ENCODE measurements around the gene ARFGAP3. TPM values are rescaled to one million over a fixed set of nuclear protein-coding genes. Genes with fewer than 3 reads are reported as not detected.

The ARFGAP3 gene
- polyA plus RNA-seq, 2 of the 4 experiments (the other 2 are of a cell fraction) = 19.1 to 39.0 TPM

DNA sequence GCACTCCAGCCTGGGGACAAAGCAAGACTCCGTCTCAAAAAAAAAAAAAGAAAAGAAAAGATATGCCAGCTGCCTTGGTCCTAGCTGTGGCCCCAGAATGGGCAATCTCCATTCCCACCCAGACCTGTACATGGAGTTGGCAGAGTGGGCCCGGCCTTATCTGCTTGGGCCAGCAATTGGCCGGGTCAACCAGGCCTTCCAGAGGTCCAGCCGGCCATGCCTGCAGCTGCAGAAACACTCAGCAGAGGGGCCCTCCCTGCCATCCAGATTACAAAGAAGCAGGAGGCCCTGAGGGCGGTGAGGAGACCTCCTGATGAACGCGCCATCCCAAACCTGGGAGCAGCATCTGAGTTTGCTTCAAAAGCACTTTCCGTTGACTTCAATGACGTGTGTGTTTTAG is 26.9 kb upstream of the ARFGAP3 start:
- H3K4me3 ChIP-seq = no peak overlapping the region
- H3K4me2 ChIP-seq = no peak overlapping the region
- no peak overlapping the region for H3K27ac ChIP-seq
- FAIRE-seq = no peak
- CTCF ChIA-PET = interaction anchor here (2.6 kb wide), 1 partner anchor 17 kb away, joined by 11 read pairs; no protein-coding TSS in a partner anchor
- 95% methylated on average over 9 of the region's 9 CpGs for WGBS (ENCODE audit: missing lambda C conversion rate)
- DNase-seq (ENCODE audit: low read depth in 1 of 2, low spot score in 1 of 2) = no peak
- TF ChIP-seq ZNF302 (CRISPR knock-in tag; IDR thresholded peaks at IDR 0.05) (no peak), JUN (IDR thresholded peaks at IDR 0.05) (no peak), JUNB (IDR thresholded peaks at IDR 0.05) (no peak), CEBPB (IDR thresholded peaks at IDR 0.05) (no peak), NPAS2 (CRISPR knock-in tag; IDR thresholded peaks at IDR 0.05; ENCODE audit: borderline replicate concordance) (no peak), NR3C1 (IDR thresholded peaks at IDR 0.05) (no peak), ZSCAN20 (CRISPR knock-in tag; IDR thresholded peaks at IDR 0.05) (no peak), CBX2 (IDR thresholded peaks at IDR 0.05; ENCODE audit: borderline replicate concordance, low read depth) (no peak), PBX3 (IDR thresholded peaks at IDR 0.05) (no peak), TP53 (CRISPR knock-in tag; IDR thresholded peaks at IDR 0.05) (no peak), CBX8 (IDR thresholded peaks at IDR 0.05) (no peak), SREBF2 (IDR thresholded peaks at IDR 0.05) (no peak), ZC3H11A (IDR thresholded peaks at IDR 0.05) (no peak), ZFP36 (IDR thresholded peaks at IDR 0.05; ENCODE audit: borderline replicate concordance, partially characterized antibody) (no peak), HMGXB4 (CRISPR knock-in tag; IDR thresholded peaks at IDR 0.05; ENCODE audit: borderline replicate concordance) (no peak)
- TF ChIP-seq, protein P1, sequence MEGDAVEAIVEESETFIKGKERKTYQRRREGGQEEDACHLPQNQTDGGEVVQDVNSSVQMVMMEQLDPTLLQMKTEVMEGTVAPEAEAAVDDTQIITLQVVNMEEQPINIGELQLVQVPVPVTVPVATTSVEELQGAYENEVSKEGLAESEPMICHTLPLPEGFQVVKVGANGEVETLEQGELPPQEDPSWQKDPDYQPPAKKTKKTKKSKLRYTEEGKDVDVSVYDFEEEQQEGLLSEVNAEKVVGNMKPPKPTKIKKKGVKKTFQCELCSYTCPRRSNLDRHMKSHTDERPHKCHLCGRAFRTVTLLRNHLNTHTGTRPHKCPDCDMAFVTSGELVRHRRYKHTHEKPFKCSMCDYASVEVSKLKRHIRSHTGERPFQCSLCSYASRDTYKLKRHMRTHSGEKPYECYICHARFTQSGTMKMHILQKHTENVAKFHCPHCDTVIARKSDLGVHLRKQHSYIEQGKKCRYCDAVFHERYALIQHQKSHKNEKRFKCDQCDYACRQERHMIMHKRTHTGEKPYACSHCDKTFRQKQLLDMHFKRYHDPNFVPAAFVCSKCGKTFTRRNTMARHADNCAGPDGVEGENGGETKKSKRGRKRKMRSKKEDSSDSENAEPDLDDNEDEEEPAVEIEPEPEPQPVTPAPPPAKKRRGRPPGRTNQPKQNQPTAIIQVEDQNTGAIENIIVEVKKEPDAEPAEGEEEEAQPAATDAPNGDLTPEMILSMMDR (IDR thresholded peaks at IDR 0.05) = no peak
- TF ChIP-seq, protein P2, sequence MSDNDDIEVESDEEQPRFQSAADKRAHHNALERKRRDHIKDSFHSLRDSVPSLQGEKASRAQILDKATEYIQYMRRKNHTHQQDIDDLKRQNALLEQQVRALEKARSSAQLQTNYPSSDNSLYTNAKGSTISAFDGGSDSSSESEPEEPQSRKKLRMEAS (IDR thresholded peaks at IDR 0.05) = no peak
- TF ChIP-seq, protein P3, sequence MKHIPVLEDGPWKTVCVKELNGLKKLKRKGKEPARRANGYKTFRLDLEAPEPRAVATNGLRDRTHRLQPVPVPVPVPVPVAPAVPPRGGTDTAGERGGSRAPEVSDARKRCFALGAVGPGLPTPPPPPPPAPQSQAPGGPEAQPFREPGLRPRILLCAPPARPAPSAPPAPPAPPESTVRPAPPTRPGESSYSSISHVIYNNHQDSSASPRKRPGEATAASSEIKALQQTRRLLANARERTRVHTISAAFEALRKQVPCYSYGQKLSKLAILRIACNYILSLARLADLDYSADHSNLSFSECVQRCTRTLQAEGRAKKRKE (CRISPR knock-in tag; IDR thresholded peaks at IDR 0.05; ENCODE audit: low read depth) = no peak
- no peak for ATAC-seq
- no peaks in the 10 kb centered on the region for H3K9me3 ChIP-seq
- POLR2A ChIA-PET = no interaction called here
- no peaks in the 10 kb centered on the region for H3K4me1 ChIP-seq

- TF ChIP-seq, protein P2 (IDR thresholded peaks at IDR 0.05) = no peak
- TF ChIP-seq FOSL2 (IDR thresholded peaks at IDR 0.05) (no peak), FOSL2 (CRISPR knock-in tag; IDR thresholded peaks at IDR 0.05) (no peak), MAFK (IDR thresholded peaks at IDR 0.05; ENCODE audit: partially characterized antibody) (no peak), SMC3 (IDR thresholded peaks at IDR 0.05) (no peak), RFX5 (IDR thresholded peaks at IDR 0.05) (no peak), RAD21 (conservative IDR thresholded peaks at IDR 0.05 in 1 of 2, IDR thresholded peaks at IDR 0.05 in 1 of 2) (no peak), RCOR1 (IDR thresholded peaks at IDR 0.05; ENCODE audit: low read depth, low read length) (no peak), KDM1A (IDR thresholded peaks at IDR 0.05; ENCODE audit: low read depth) (no peak), HDAC2 (IDR thresholded peaks at IDR 0.05) (no peak)
- H3K4me1 ChIP-seq = no peaks in the 10 kb centered on the region
- no peak overlapping the region for H3K4me3 ChIP-seq
- ChIA-PET CTCF (interaction anchor here (0.6 to 2.6 kb wide), 2 partner anchors 16 to 37 kb away, joined by 3 to 11 read pairs; no protein-coding TSS in a partner anchor), POLR2A (no interaction called here)
- no peak for ATAC-seq
- no peak overlapping the region for H3K27ac ChIP-seq
- DNase-seq (ENCODE audit: low read depth in 1 of 2, low spot score in 1 of 2) = no peak
- no peak overlapping the region for H3K4me2 ChIP-seq
- no peaks in the 10 kb centered on the region for H3K9me3 ChIP-seq
- WGBS (ENCODE audit: missing lambda C conversion rate) = 93% methylated on average over 8 of the region's 8 CpGs
- FAIRE-seq = no peak
These were observed 26.0 kb upstream of the ARFGAP3 start for GRCh38 chr22:42883121-42883520.
